NCI-H2081 (cell line): Measurements from ENCODE around the gene IGDCC3.
A peak's percentile ranks its signal among the peaks of the same experiment; 100 is the strongest.

Experiments used
- DNase-seq, 2 experiments: peaks; one replicate each; lab custom pipeline; 2025; lab: John Stamatoyannopoulos, UW

IGDCC3 gene

GRCh38 chr15:65292938-65293518, 84.8 kb downstream of the IGDCC3 start:
- DNase-seq = no peak

- no peak for DNase-seq
These were observed 87.6 kb downstream of the IGDCC3 start for GRCh38 chr15:65290228-65290627.

DNA sequence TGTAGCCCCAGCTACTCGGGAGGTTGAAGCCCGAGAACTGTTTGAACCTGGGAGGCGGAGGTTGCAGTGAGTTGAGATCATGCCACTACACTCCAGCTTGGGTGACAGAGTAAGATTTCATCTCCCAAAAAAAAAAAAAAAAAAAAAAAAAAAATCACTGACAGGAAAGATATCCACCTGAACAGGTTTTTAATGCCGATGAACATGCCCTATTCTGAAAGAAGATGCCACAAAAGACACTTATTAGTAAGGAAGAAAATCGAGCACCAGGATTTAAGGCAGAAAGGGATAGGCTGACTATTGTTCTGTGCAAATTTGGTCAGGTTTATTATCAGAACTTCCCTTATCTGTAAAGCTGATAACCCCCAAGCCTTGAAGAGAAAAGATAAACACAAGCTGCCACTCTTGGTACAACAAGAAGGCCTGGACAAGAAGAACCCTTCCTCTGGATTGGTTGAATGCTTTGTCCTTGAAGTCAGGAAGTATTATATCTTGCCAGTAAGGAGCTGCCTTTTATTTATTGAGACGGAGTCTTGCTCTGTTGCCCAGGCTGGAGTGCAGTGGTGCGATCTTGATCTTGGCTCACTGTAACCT, 88.4 kb downstream of the IGDCC3 start:
- DNase-seq = no peak

GRCh38 chr15:65287520-65287855, 90.3 kb downstream of the IGDCC3 start:
- no peak for DNase-seq

DNA sequence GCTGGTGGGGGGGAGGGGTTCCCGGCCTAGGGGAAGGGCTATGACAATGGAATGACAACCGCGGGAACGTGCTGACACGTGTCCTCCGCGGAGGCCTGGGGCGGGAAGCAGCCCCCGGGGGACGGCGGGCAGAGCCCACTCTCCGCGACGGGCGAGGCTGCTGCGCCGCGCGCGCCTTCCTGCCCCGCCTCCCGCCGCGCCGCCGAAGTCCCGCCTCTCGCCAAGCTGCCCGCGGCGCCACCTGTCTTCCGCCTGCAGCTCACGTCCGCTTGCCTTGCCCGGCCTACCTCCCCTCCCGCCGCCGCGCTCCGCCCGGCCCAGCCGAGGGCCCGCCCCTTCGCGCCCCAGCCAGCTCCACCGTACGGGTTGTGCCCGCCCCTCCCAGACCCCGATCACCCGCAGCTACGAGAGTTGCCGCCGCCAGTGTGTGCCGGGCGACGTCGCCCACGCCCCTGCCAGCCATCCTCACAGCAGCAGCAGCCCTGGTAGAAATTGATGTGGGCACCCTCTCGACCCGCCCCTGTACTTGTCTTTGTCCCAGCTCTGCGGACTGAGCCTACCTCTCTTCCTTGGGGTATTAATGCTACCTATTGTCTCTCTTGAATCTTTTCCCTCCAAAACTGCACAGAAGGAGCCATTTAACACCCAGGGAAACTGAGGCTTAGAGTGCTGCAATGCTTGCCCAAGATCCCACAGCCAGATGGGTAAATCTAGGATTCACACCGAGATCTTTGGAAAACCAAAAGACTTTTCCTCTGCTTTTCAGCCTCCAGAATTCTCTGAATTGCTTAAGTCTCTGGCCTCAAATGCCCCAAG, 90.9 kb downstream of the IGDCC3 start, which contains the start of gene PARP16:
PARP16 (minus strand) TSS at position 180 of the 816 bp plus-strand sequence. CDS start 457 bp downstream, outside the sequence.
- peak; percentile 93 for DNase-seq

GRCh38 chr15:65286069-65286703, 91.6 kb downstream of the IGDCC3 start:
- peak; percentile 28 to 52 for DNase-seq

DNA sequence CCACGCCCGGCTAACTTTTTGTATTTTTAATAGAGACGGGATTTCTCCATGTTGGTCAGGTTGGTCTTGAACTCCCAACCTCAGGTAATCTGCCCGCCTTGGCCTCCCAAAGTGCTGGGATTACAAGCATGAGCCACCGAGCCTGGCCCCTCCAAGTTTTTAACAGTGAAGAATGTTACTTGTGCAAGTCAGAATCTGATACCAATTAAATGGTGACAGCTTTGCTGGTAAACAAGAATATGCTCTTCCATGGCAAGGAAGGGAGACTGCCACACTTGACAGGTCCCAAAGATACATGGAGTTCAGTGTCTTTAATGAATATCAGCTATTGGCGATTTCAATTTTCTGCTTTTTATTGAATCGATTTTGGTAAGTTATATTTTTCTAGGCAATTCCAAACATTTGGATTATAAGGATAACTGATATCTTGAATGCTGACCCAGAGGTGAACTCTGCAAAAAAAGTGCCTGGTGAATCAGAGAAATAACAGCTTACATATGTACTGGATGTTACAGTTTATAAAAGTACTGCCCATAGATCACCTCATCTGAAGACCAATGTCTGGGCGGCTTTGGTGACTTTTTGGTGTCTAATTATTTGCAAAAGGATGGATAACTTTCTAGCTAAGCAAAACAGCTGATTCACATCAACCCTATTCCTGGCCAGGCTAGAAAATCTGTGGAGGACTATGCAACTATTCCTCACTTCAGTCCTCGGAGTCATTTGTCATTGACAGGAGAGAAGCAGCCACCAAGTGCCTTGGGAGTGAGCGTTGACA, 92.3 kb downstream of the IGDCC3 start:
- no peak for DNase-seq

GRCh38 chr15:65278480-65278879, 99.3 kb downstream of the IGDCC3 start:
- no peak for DNase-seq
